Fibroblast of the aortic adventitia (primary cell): ENCODE results near the gene MBOAT2. TPM values are rescaled to one million over a fixed set of nuclear protein-coding genes. Genes with fewer than 3 reads are reported as not detected.
"Not testable (repeated sequence)": the region's sequence is repeated elsewhere in the genome, so short reads cannot be mapped to it uniquely, and the experiment has no call there.

ENCODE experiments used
- DNase-seq: peaks from one replicate; pipeline ENCODE4 v3.0.0-alpha.2; 2010; ENCODE audit warnings: low read depth
- H3K4me3 ChIP-seq: 2 replicates; pipeline ENCODE4 v1.5.1; 2011; ENCODE audit warnings: low read depth, mild to moderate bottlenecking, control low read depth, low read length, moderate library complexity
- CTCF ChIP-seq: IDR thresholded peaks from 2 replicates; pipeline ENCODE4 v1.5.1; 2011; ENCODE audit warnings: mild to moderate bottlenecking, low read length, control low read depth, inconsistent platforms; ENCODE audit not compliant: insufficient read depth
- total RNA-seq: library from RNA; depleted of rRNA; stranded (reverse); fragments of >200 nt; gene quantifications from 2 replicates; pipeline ENCODE4 v1.2.3, GENCODE V29; 2012; ENCODE audit warnings: low replicate concordance

MBOAT2 gene
- total RNA-seq, 1 donor: 37.1 TPM

GRCh38 chr2:8915941-8916340 lies 87.5 kb downstream of the MBOAT2 start:
- no peak for DNase-seq
- no peak for TF ChIP-seq CTCF
- no peak overlapping the region for H3K4me3 ChIP-seq

GRCh38 chr2:8913767-8914166 lies 89.7 kb downstream of the MBOAT2 start:
- DNase-seq, H3K4me3 ChIP-seq: not testable (repeated sequence)

- H3K4me3 ChIP-seq: no peak overlapping the region
- TF ChIP-seq CTCF: no peak
- DNase-seq: no peak
Observed at GRCh38 chr2:8907764-8908288, 95.7 kb downstream of the MBOAT2 start.

DNA sequence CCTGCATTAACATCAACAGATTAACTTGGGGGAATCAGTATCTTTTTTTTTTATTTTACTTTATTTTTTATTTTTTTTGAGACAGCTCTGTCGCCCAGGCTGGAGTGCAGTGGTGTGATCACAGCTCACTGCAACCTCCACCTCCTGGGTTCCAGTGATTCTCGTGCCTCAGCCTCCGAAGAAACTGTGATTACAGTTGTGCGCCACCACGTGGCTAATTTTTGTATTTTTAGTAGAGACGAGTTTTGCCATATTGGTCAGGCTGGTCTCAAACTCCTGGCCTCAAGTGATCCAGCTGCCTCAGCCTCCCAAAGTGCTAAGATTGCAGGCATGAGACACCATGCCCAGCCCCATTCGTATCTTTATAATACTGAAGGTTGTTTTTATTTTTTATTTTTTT lies 99.6 kb downstream of the MBOAT2 start:
- not testable (repeated sequence) for H3K4me3 ChIP-seq

DNA sequence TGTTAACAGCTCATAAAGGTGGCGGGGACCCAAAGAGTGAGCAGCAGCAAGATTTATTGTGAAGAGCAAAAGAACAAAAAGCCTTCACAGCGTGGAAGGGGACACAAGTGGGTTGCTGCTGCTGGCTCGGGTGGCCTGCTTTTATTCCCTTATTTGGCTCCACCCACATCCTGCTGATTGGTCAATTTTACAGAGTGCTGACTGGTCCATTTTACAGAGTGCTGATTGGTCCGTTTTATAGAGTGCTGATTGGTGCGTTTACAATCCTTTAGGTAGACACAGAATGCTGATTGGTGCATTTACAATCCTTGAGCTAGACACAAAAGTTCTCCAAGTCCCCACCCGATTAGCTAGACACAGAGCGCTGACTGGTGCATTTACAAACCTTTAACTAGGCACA lies 100.7 kb downstream of the MBOAT2 start:
- DNase-seq, H3K4me3 ChIP-seq: not testable (repeated sequence)

More for the DNA sequence above, 99.6 kb downstream of the MBOAT2 start:
- not testable (repeated sequence) for DNase-seq

DNA sequence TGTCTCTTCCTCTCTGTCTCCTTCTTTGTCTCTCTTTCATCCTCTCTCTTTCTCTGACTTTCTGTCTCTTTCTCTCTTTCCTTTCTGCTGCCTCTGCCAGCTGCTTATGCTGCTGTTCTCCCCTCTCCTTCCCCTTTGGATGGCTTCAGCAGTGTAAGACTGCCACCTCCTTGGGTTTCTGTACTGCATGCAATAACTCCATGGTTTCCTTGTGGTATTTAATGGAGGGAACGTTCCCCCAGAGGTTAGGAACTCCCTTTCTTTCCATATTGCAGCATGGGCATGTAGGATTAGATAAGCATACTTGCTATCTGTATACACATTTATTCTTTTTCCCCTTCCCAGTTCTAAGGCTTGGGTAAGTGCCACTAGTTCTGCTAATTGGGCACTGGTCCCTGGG lies 106.3 kb downstream of the MBOAT2 start:
- DNase-seq, H3K4me3 ChIP-seq: not testable (repeated sequence)

DNA sequence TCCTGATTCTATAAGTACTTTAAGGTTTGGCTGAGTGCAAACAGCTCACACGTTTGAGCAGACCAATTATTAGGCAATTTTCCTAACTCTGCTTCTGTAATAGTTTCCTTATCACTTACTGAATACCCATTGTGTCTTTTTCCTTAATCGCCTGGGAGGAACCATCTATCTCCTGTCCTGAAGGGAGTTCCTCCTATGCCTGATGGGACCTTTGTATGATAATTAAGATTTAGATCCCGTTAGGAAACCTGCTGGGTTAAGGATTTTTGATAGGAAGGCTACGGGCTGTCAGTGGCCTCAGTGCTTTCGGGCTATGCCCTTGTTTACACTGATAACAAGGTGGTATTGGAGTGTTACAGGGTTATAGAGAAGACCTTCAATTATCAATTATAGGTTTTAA lies 106.8 kb downstream of the MBOAT2 start:
- H3K4me3 ChIP-seq, DNase-seq: not testable (repeated sequence)

DNA sequence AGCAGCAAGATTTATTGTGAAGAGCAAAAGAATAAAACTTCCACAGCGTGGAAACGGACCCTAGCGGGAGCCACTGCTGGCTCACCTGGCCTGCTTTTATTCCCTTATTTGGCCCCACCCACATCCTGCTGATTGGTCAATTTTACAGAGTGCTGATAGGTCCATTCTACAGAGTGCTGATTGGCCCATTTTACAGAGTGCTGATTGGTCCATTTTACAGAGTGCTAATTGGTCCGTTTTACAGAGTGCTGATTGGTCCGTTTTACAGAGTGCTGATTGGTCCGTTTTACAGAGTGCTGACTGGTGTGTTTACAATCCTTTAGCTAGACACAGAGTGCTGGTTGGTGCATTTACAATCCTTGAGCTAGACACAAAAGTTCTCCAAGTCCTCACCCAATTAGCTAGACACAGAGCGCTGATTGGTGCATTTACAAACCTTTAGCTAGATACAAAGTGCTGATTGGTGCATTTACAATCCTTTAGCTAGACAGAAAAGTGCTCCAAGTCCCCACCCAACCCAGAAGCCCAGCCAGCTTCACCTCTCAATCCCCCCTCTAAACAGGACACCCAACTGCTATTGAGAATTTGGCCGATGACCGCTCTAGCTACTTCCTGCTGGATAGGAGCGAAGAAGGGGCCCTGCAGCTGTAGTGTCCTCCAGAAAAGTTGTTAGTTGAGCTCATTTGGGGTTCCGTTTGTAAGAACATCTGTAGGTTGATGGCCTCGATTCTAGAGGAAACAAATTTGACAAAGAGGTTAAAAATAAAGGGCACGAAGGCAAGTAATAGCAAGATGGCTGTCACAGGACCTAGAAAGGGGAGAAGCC lies 108.2 kb downstream of the MBOAT2 start:
- DNase-seq, H3K4me3 ChIP-seq: not testable (repeated sequence)

GRCh38 chr2:8893978-8894820 lies 109.3 kb downstream of the MBOAT2 start:
- TF ChIP-seq CTCF: no peak
- H3K4me3 ChIP-seq: no peak overlapping the region
- no peak for DNase-seq

DNA sequence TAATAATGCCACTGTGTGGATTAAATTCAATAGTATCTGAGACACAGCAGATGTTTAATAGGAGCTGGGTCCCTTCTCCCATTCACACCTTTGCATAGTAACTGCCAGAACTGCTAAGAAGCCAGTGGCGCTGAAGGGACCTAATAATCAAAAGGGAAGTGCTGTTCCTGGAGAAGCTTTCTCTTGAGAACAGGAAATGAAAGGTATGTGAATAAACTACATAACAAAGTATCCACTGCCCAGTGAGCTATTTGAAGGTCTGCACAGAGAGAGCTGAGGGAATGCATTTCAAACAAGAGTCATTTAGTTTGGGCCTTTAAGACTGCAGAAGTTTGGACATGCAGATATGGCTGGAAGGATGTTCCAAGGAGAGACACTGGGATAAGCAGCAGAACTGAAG lies 110.0 kb downstream of the MBOAT2 start:
- no peak for DNase-seq
- no peak for TF ChIP-seq CTCF
- H3K4me3 ChIP-seq: no peak overlapping the region
